ENCODE data around the gene FADS2.

GRCh38 chr11:61828379-61828628 is 204 bp downstream of the FADS2 start:
- TF ChIP-seq EZH2 (IDR thresholded peaks at IDR 0.05; ENCODE audit: low read depth, unreplicated experiment) (no peak), CTCF (conservative IDR thresholded peaks at IDR 0.05; ENCODE audit: low read depth in 2 of 2) (no peak), EZH2phosphoT487 (IDR thresholded peaks at IDR 0.05; ENCODE audit: unreplicated experiment) (no peak), POLR2AphosphoS5 (IDR thresholded peaks at IDR 0.05; ENCODE audit: low read depth) (no peak; the same call in 1 of the 2 replicates), JUNB (IDR thresholded peaks at IDR 0.05; ENCODE audit: unreplicated experiment) (no peak)
